GM21528 (cell line): ENCODE measurements around the gene TTC21A.

ENCODE experiments used
- ATAC-seq: cut with Tn5 transposase; IDR thresholded peaks from one replicate; pipeline ENCODE4 v1.9.1; 2021; ENCODE audit warnings: mild to moderate bottlenecking, moderate library complexity; ENCODE audit not compliant: unreplicated experiment, low FRiP score

The TTC21A gene

DNA sequence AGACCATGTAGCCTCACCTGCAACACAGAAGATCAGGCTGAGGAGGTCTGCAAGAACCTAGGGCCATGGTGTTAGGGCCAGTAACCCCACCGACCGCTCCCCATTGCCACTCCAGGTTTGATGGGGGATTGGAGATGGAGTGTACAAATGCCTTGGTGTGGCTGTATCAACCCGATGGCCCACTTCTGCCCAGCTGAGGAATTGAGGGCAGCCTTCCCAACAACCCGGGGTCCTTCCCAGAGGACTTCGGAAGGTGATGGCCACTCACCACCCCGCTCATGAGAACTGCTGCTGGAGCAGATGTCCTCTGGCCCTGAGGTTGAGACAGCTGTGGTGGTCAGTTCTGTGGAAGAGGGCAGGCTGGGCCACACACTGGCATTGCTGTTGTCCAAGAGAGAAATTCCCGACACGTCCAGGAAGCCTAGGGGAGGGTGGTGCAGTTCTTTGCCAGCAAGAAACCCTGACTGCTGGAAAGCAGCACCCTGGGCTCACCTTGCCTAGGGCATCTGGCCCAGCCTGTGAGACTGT, 8.9 kb upstream of the TTC21A start:
- no peak for ATAC-seq

DNA sequence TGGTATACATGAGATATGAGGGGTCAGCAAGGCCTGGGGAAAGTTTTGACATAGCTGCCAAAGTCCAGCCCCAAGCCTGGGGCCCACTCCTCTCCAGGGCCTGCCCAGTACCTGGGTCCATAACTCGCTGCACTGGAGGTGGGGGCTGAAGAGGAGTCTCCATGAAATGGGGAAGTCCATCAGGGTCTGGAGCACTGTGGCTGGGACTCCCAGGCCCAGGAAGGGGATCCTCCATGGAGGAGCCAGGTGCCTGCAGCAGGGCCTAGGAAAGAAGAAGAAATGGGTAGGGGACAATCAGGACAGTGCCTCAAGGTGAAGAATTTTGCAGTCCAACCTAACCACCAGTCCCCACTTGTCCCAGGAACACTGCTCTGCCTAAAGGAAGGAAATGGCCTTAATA, 8.2 kb upstream of the TTC21A start:
- ATAC-seq: no peak

DNA sequence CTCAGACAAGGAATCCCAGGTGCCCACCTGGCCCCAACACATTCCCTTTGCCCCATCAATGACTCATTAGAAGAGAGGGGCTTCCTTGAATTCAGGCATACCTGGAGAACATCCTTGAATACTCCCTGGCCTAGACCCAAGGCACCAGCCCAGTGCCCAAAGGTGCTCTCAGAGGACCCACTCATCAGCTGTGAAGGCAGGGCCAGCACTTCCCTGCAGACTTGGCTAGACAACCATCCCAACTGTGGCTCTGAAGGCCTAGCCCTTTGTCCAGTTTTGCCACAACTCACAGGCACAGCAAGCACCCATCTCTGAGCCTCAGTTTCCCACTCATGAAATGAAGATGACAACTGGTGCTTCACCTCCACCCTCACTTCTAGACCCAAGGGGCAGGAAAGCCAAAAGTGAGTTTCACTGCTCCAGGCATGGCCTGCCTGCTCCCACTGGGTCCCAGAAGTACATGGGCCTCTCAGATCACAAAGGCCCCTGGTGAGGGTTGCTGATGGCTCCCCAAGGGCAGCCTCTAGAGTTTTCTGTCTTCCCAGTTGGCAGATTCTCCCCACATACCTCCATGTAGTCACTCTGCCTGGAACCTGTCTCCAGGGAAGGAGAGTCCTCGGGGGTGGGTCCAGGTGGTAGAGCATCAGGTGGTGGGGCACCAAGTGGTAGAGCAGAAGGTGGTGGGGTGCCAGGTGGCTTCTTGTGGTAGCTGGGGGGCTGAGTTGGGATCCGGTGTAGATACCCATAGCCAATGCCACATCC, 7.6 kb upstream of the TTC21A start:
- ATAC-seq: no peak

DNA sequence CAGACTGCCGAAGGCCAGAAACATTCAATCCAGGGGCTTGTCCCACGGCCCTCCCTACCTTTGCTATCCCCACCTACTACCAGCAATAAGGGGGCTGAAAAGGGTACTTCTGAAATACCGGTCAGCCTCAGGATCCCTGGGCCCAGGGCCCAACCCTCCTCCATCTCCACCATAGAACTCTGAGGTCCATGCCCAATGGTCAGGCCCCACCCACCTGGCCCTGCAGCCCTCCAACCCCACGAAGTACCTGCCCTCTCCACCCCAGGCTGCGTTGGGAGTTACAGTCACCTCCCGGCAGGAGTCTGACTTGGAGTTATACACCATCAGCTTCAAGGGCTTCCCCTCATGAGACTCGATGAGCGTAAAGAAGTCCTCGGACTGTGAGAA, 7.0 kb upstream of the TTC21A start:
- no peak for ATAC-seq

DNA sequence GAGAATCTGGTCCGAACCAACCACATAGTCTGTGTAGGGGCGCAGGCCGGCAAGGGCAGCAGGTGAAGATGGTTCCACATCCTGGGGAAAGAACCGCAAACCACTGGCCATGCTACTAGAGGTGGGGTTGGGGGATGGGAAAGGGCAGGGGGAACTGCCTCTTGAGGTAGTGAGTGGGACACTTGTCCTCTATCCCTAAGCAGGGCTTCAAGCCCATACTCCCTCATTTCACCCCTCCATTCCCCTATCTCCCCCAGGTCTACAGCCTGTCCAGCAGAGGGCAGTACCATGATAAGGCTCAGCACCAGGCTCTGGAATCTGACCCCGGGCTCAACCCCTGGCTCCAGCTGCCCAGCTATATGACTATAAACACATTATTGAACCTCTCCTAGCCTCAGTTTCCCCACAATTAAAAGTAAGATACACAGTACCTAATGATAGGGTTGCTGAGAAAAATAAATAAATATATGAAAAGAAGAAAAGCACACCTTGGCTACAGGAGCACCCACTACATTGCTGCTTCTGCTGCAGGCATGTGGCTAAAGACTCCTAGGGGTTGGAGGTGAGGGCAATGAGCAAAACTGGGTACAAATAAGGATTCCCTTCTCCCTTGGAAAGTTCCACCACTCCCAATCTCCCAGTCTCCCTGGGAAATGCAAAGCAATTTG, 6.3 kb upstream of the TTC21A start:
- ATAC-seq: no peak

DNA sequence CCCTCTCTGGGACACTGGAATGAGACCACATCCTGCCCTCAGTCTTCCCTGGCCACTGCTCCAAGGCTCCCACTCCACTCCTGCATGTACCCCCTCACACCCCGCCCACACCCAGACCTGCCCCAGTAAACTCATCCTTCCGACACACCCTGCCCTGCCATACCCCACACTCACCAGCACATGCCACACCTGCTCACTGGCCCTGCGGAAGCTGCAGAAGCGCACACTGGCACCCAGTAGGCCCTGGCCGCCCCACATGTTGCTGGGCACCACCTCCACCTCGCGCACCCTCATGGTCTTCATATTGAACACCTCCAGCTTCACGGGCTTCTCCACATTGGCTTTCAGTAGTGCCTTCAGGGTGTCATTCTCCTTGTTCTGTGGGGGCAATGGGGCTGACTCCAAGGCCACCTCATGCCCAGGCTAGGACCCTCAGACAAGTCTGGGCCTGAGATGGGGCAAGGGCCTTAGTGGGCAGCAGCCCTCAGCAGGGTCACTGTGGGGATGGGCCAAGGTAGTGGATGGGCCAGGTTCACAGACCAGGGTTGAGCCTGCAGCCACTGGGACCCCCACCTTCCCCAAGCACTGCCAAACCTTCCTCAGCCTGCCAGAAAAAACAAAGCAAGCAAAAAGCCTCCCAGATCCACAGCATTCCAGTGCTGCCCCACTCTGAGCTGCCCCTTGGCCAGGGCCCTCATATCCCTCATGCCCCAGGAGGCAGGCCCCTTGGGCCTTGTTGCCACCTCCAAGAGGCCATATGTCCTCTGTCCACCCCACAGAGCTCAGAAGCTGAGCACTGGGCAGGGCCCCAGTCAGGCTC, 4.8 kb upstream of the TTC21A start:
- ATAC-seq: no peak

DNA sequence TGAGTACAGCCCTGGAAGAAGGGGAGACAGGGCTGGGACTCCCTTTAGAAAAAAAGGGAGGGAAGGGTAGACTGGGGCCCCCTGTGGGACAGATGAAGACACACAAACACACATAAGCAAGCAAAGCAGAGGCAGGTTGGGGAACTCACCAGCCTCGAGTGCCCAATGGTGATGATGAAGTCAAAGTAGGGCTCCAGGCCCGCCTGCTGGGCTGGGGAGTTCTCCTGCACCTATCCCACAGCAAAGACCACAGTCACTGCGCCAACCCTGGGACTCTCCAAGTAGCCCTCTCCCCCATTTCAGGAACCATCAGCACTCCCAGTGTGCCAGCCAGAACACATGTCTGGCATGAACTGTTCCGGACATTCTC, 4.2 kb upstream of the TTC21A start:
- ATAC-seq: no peak

DNA sequence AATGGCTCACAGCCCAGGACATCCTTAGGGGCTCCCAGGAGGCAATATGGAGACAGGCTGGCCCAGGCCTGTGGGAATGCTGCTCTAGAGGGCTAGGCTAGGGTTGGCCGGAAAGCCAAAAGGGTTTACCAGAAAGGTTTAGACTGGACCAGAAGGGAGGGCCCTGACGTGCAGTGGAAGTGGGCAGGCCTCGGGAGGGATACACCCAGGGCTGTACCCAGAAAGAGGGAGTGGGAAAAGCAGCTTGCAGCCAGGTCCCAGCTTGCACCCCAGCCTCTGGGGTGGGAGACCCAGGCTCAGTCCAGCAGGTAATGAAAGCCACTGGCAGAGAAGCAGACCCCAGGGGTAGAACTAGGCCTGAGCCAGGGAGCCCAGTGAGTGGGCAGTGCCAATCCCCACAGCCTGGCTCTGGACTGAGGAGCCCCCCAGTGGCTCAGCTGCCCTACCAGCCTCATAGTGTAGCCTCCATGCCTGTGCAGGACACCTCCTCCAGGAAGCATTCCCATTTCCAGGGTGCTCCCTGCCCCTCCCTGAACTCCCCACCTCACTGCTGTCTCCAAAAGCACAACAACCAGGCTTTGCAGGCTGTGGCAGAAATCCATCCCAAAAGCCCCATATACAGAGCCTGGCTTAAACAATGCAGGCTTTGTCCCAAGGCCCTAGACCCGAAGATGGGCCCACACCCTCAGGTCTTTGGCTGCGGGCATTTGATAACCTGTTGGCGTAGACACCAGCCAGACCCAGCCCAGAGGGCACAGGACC, 3.5 kb upstream of the TTC21A start:
- ATAC-seq: no peak

DNA sequence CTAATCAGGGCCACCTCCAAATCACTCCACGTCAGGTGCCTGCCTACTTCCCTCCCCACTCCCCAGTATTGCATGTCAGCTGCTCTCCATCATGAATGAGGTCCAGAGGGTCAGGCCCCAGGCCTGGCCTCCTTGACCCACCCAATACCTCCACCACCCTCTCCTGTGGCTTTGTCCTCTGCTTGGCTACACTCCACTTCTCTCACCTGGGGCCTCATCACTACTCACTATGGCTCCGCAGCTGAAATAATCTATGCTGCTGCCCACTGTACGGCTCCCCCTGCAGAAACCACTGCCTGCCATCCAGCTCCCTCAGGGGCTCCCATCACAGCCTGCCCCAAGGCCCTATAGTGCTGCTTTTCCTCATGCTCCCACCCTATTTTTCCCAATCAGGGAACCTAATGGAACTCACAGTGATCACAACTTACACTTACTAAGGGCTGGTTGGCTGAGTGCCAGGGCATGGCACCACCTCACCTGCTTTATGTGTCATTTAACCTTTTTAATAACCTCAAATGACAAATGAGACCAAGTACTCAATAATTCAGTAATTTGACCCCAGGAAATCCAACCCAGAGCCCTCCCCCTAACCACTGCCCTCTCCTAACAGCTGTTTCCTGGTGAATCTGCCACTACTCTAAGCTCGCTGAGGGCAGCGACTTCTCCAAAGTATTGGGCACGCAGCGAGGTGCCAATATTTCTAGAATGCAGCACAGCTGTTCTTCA, 2.4 kb upstream of the TTC21A start:
- no peak for ATAC-seq

DNA sequence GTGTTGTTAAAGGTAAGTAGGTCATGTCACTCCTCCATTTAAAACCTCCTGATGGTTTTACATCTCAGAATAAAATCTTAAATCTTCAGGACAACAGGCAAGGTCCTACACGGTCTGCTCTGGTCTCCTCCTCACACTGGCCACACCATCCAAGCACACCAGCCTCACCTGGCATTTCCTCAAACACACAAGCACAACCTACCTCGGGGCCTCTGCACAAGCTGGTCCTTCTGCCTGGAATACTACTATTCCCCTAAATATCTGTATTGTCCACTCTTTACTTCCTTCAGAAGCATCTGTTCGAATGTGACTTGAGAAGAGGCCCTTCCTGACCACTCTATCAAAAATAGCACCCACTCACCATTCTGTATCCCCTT, 1.8 kb upstream of the TTC21A start:
- no peak for ATAC-seq

DNA sequence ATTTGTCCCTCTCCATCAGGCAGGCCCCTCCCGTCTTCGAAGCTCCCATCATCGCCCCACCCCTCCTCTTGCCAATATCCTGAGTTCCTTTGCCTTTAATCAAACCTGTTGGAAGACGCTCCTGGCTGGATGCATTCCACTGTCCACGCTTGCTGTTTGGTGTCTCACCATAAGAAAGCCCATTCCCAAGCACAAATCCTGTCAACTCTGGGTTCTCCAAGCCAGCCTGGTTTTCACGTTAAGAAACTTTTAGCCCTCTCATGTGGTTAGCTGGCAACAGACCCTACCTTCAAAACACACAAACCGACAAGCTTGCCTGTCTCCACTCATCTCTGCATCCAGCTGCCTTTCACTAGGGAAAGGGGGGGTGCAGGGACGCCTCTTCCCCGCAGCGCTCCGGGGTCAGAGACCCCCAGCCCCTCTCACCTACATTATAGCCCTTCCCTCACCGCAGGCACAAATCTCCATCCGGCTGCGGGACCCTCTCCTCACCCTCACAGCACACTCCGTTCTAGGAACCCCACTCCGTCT, 1.1 kb upstream of the TTC21A start:
- ATAC-seq: no peak

DNA sequence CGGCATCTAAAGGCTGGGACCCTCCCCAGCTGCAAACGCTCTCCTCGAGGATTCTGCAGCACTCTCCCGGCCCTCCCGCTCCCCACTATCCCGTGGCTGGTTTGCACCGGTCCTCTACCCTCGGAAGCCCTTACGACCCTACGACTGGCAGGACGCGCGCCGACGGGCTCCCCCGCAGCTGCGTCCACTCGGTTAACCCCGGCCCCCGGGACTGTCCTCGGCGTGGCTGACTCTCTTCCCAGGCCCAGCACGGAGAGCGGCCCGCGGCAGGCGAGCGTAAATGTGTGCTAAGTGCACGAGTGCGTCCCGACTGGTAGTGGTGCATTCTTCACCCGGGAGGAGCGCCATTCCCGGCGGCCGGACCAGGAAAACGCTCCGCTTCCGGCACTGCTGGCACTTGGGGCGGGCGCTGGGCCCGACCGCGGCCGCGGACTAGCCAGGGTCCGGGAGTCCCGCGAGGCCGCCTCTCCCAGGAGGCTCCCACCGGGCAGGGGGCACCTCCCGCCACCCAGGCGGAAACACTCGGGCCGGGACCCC, 561 bp upstream of the TTC21A start:
- ATAC-seq: peak; percentile 15

DNA sequence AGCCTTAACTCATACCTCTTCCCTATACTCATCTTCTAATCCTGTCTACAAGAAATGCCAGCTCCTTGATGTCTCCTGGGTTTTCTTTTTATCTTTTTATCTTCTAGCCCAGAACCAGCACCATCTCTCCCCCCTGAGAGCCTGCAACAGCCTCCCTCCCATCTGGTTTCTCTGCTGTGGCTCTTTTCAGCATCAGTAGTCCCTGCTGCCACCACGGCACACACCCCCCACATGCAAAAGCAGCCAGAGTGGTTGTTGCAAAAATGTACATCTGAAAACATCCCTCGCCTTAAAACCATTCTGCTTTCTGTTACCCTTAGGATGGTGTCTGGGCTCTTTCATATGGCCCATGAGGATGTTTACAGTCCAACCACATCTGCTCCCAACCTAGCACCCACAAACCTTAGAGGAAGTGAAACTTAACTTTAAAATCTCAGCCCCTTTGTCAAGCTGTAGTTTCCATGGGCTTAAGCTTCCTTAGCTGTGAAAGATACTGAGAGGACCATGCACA, 775 bp downstream of the TTC21A start:
- peak; percentile 84 for ATAC-seq

DNA sequence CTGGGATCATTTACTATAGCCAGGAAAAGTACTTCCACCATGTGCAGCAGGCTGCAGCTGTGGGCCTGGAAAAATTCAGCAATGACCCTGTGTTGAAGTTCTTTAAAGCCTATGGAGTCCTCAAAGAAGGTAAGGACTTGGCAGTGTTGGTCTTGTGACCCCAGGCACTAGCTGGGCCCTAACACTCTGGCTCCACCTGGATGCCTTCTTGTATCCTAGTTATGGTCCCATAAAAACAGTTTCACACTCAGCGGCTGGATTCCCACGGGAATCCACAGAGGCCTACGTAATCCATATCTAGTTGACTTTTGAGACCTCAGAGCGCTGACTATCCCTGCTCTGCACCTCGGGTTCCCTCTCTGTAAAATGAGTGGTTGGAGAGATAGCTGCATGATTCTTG, 1.6 kb downstream of the TTC21A start:
- no peak for ATAC-seq

DNA sequence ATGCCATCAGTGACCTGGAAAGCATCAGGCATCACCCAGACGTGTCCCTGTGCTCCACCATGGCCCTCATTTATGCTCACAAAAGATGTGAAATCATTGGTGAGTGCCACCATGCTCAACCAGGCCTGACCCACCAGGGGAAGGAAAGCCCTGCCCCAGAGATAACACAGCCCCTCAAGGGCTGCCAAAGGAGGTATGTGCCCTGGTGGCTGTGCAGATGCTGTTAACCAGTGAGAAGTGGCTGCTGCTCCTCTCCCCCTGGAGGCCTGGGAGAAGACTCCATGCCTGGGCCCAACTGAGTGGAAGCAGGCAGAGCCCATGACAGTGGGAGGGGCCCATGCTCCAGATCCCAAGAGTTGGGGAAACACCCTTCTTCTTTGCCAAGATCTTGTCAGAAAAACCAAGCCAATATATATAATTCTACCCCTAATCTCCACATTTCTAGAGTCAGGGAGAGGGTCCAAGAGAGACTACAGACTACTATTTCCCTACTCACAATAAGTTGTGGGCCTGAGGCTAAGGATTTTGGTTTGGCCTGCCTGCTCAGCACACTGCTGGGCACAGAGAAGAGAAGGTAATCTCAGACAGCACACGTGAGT, 2.7 kb downstream of the TTC21A start:
- no peak for ATAC-seq

DNA sequence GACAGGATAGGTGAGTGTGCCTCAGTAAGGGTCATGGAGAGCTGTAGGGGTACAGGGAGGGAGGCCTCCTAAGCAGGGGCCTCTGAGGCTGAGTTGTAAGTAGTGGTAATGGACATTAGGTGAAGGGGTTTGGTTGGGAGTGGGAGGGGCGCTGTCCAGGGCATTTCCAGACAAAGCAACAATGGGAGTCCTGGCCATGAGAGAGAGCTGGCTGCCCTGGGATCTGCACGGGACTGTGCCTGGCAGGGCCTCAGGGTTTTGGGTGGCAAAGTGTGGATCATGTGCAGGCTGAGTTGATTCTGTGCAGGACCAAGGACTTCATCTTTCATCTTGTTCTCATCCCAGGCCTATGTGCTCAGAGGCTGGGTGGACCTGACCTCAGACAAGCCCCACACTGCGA, 4.6 kb downstream of the TTC21A start:
- ATAC-seq: no peak

DNA sequence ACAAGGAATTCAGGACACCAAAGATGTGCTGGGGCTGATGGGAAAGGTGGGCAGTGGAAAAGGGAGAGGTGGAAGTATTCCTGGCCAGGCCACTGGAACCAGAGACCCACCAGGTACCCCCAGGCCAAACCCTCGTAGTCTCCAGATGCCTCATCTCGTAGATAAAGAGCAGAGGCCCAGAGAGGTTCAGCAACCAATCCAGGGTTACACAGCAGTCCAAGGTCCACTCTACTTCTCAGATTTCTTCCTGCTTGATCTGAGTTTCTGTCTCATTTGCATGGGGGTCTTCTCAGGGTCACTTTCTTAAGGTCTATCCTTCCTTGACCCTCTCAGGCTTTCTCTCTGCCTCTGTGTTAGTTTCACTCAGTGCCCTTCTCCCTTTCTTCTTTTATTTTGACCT, 5.1 kb downstream of the TTC21A start:
- ATAC-seq: no peak

DNA sequence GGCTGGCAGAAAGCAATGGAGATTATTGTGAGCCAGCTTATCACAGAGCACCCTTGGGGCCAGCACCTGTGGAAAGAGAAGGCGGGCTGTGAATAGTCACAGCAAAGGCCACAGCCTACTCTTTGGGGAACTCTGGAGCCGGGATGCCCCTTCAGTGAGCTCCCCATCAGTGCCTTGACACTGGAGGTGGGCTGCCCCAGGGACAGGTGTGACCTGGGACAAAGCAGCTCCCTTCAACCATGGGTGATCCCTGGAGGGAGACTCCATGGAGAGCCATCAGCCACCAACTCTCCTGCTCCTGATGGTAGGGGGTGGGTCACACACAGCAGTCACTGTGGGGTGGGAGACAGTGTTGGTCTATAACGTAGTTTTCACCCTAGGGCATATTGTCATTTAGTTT, 5.8 kb downstream of the TTC21A start:
- ATAC-seq: no peak

DNA sequence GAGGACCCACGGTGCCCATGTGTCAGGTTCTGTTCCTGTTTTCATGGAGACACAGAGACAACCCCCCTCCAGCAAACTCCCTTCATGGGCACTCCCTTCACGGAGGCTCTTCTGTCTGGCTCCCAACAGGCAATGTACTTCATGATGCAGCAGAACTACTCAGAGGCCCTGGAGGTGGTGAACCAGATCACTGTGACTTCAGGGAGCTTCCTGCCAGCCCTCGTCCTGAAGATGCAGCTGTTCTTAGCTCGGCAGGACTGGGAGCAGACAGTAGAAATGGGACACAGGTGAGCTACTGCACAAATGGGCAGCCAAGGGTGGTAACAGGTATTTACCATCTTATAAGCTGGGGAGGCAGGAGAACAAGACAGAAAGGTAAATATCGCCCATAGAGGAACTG, 7.0 kb downstream of the TTC21A start:
- ATAC-seq: no peak
